HG03378 (cell line): ENCODE measurements around the gene GRK2.

ENCODE experiments used
- ATAC-seq: cut with Tn5 transposase; IDR thresholded peaks from one replicate; pipeline ENCODE4 v1.9.1; 2021; ENCODE audit warnings: mild to moderate bottlenecking, moderate library complexity; ENCODE audit not compliant: unreplicated experiment

Gene GRK2

DNA sequence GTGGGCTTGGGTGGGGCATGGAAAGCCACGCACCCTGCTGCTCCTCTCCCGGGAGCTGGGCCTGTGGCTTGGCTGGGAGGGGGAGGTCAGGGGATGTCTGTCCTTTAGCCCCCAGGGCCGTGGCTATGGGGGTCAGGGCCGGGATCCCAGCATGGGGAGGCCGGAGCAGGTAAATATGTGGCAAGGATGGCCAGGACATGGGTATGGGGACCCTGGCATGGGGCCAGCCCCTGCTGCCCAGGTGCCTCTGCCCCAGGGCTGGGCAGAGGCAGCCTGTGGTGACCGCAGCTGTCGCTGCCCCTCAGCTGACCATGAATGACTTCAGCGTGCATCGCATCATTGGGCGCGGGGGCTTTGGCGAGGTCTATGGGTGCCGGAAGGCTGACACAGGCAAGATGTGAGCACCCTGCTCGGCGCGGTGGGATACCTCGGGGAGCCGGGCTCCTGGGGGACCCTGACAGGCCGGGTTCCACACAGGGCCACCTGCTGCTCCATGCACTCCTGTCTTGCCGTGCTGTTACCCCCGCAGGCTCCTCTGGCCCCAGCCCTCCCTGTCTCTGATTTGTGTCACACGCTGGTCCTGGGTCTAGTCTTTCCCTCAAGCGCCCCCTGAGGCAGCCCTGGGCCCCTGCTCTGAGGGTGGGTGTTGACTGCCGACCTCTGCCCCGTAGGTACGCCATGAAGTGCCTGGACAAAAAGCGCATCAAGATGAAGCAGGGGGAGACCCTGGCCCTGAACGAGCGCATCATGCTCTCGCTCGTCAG, 14.7 kb downstream of the GRK2 start:
- ATAC-seq: no peak

DNA sequence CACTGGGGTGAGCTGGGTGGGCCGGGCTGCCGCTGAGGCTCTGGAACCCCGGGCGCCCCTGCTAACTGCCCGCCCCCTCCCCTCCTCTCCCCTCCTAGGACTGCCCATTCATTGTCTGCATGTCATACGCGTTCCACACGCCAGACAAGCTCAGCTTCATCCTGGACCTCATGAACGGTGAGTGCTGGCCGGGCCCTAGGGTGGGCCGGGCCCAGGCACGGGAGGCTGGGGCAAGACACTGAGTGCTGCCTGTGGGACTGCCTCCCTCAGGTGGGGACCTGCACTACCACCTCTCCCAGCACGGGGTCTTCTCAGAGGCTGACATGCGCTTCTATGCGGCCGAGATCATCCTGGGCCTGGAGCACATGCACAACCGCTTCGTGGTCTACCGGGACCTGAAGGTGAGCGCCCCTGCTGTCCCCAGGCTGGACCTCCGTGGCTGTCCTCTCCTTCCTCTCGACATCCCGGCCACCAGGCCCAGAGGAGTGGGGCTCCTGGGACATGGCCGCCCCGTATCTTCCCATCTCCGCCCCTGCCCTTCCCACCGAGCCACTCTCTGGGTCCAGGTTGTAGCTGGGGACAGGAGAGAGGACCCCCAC, 15.4 kb downstream of the GRK2 start:
- no peak for ATAC-seq

GRCh38 chr11:67282155-67282875, 16.0 kb downstream of the GRK2 start:
- ATAC-seq: no peak

DNA sequence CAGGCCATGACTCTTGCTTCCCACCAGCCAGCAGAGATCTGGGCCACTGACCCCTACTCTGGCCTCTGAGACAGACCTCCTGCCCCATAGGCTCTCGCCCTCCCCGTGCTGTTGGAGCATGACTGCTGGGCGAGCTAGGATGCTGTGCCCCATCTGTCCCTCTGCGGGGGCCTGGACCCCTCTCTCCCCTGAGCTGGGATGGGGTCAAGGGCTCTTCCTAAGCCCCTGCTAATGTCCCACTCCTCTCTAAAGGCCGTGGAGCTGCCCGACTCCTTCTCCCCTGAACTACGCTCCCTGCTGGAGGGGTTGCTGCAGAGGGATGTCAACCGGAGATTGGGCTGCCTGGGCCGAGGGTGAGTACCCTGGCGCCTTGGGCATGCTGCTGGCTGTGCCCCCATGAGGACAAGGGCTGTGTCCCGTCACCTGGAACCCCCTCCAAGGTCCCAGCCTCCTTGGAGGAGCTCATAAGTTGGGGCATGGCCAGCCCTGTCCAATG, 16.7 kb downstream of the GRK2 start:
- no peak for ATAC-seq

- no peak for ATAC-seq
These were observed 17.2 kb downstream of the GRK2 start for GRCh38 chr11:67283481-67283963.

- ATAC-seq: no peak
These were observed 18.7 kb downstream of the GRK2 start for GRCh38 chr11:67284811-67285540.

GRCh38 chr11:67285541-67286498, 19.5 kb downstream of the GRK2 start:
- no peak for ATAC-seq

- no peak for ATAC-seq
These were observed 20.5 kb downstream of the GRK2 start for GRCh38 chr11:67286621-67287333.

DNA sequence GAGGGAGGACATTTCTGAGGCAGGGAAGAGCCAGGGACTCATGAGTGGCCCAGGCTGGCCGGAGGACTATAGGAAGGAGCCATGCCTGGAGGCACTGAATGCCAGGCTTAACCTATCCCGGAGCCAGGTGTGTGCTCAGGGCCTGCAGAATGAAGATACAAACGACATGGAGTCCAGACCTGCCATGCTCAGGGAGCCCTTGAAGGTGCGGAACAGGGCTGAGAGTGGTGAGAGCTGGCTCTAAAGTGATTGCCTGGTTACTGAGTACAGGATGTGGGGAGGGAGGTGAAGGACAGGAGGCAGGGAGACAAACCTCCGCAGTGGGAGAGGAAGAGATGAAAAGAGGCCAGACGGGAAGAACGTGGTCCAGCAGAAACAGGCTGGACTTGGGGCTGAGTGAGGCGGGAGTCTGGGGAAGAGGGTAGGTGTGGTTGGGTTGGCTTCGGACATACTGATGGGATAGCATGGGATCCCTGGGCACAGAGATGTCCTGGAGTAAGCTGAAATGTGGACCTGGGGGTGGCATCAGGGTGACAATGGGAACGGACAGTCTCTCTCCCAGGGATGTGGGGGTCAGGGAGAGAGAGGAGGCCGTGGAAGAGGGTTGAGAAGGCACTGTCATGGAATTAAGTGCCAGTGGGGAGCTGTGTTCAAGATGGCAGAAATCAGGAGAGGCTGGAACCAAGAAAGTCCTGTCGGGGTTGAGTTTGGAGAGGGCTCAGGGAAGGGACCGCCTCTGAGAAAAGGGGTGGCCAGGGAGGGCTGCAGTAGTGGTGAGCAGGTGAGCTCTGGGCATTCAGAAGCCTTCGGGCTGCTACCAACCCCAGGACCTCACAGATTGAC, 21.3 kb downstream of the GRK2 start:
- no peak for ATAC-seq

- ATAC-seq: no peak
These were observed 21.9 kb downstream of the GRK2 start for GRCh38 chr11:67288198-67288451.

- ATAC-seq: peak; percentile 43
These were observed 22.4 kb downstream of the GRK2 start for GRCh38 chr11:67288452-67289225.

DNA sequence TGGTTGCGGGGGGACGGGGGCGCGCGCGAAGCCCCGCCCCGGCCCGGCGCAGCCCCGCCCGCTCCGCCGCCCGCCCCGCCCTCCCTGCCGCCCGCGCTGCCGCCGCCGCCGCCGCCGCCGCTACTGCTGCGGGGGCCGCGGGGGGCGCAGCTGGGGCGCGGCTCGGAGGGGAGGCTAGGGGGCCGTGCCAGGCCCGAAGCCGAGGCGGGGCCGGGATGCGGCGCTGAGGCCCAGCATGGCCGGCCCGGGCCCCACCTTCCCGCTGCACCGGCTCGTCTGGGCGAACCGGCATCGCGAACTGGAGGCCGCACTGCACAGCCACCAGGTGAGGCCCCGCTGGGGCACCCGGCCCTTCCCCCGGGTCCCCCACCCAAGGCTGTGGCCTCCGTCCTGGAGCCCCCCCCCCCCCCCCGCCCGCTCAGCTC, 23.0 kb downstream of the GRK2 start, which contains the start of gene ANKRD13D:
Gene ANKRD13D, plus strand, starts transcription at position 78 of the 425 bp plus-strand sequence. Its CDS starts 158 bp downstream, at position 236.
- ATAC-seq: peak; percentile 20

DNA sequence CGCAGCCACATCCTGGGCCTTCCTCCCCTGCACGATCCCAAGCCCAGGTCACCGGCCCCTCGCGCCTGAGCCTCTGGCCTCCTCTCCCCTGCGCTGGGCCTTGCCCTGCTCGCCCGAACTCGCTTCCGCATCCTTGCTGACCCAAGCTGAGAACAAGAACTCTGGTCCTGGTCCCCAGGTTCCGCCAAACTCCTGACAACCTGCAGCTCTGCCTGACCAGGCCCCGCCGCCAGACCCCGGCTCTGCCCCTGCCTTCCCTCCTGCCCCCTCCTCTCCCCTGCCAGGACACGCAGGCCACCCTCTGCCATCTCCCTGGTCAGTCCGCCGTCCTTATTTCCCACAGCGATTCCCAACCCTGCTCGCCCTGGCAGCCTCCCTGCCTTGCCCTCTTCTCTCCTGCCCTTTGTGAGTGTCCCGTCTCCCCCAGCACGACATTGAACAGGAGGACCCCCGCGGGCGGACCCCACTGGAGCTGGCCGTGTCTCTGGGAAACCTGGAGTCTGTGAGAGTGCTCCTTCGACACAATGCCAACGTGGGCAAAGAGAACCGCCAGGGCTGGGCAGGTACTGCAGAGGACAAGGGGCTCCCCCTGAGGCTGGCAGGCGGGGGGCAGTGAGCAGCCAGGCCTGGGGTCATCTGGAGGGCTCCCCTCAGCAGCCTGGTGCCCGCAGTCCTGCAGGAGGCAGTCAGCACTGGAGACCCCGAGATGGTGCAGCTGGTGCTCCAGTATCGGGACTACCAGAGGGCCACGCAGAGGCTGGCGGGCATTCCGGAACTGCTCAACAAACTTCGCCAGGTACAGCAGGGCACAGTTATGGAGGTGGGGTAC, 23.6 kb downstream of the GRK2 start:
- ATAC-seq: no peak

GRCh38 chr11:67290801-67291200, 24.5 kb downstream of the GRK2 start:
- ATAC-seq: no peak

GRCh38 chr11:67291481-67292381, 25.5 kb downstream of the GRK2 start:
- ATAC-seq: no peak

DNA sequence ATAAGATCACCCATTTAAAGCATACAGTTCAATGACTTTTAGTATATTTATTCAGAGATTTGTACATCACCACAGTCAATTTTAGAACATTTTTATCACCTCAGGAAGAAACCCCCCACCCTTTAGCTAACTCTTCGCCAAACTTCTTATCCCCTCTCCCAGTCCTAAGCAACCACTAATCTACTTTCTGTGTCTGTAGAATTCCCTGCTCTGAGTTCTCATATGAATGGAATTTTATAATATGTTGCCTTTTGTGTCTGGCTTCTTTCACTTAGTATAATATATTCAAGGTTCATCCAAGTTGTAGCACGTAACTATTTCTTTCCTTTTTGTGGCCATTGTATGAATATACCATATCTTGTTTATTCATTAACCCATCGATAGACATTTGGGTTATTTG, 26.4 kb downstream of the GRK2 start:
- no peak for ATAC-seq
